ENCODE results near the gene HARS1. TPM values are rescaled to one million over a fixed set of nuclear protein-coding genes. Genes with fewer than 3 reads are reported as not detected.

HARS1 gene
- total RNA-seq, 1 donor from 2014 or later = 67.7 TPM

- Mint-ChIP-seq H3K9me3 (no peaks in the 10 kb centered on the region), H3K27ac (no peak overlapping the region), H3K4me3 (no peak overlapping the region), H3K4me1 (ENCODE audit: unreplicated experiment) (peaks cover 17% of the 10 kb centered on the region), H3K27me3 (no peaks in the 10 kb centered on the region), H3K36me3 (peaks cover 34% of the 10 kb centered on the region)
- TF ChIP-seq, protein P1, sequence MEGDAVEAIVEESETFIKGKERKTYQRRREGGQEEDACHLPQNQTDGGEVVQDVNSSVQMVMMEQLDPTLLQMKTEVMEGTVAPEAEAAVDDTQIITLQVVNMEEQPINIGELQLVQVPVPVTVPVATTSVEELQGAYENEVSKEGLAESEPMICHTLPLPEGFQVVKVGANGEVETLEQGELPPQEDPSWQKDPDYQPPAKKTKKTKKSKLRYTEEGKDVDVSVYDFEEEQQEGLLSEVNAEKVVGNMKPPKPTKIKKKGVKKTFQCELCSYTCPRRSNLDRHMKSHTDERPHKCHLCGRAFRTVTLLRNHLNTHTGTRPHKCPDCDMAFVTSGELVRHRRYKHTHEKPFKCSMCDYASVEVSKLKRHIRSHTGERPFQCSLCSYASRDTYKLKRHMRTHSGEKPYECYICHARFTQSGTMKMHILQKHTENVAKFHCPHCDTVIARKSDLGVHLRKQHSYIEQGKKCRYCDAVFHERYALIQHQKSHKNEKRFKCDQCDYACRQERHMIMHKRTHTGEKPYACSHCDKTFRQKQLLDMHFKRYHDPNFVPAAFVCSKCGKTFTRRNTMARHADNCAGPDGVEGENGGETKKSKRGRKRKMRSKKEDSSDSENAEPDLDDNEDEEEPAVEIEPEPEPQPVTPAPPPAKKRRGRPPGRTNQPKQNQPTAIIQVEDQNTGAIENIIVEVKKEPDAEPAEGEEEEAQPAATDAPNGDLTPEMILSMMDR (conservative IDR thresholded peaks at IDR 0.05) = no peak
- DNase-seq (ENCODE audit: extremely low spot score, unreplicated experiment) = no peak
Measured at GRCh38 chr5:140694276-140694675, 3.1 kb upstream of the HARS1 start.

DNA sequence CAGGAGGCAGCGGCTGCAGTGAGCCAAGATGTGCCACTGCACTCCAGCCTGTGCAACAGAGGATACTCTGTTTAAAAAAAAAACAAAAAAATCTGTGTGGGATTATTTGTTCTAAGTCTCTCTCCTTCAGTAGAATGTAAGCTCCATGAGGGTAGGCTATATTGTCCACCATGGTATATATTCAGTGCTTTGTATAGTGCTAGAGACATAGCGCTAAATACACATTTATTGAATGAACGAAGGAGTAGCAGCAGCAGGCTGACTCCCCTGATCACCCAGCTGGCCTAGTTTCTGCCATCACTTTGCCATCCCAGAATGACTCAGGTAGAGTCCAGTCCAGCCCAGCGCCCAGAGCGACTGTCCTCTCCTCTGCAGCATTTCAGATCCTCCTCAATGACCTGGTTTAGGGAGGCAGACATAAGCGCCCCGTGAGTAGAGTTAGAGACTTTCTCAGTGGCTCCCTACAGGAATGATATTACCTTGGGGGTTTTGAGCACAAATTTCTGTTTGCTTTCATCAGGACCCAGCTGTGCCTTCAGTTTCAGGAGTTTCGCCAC, 716 bp downstream of the HARS1 start:
- Mint-ChIP-seq H3K27ac (peak overlapping the region; percentile 95), H3K36me3 (peaks cover 10% of the 10 kb centered on the region), H3K4me3 (peak overlapping the region; percentile 98), H3K27me3 (no peaks in the 10 kb centered on the region), H3K4me1 (ENCODE audit: unreplicated experiment) (peaks cover 24% of the 10 kb centered on the region), H3K9me3 (no peaks in the 10 kb centered on the region)
- DNase-seq (ENCODE audit: extremely low spot score, unreplicated experiment) = no peak
- TF ChIP-seq, protein P1 (conservative IDR thresholded peaks at IDR 0.05) = no peak

GRCh38 chr5:140678993-140679392, 12.2 kb downstream of the HARS1 start:
- no peak for DNase-seq (ENCODE audit: extremely low spot score, unreplicated experiment)
- H3K27ac Mint-ChIP-seq = no peak overlapping the region
- TF ChIP-seq, protein P1 (conservative IDR thresholded peaks at IDR 0.05) = no peak
- no peaks in the 10 kb centered on the region for H3K4me1 Mint-ChIP-seq (ENCODE audit: unreplicated experiment)
- H3K27me3 Mint-ChIP-seq = no peaks in the 10 kb centered on the region
- peaks cover 8% of the 10 kb centered on the region for H3K36me3 Mint-ChIP-seq
- no peak overlapping the region for H3K4me3 Mint-ChIP-seq
- H3K9me3 Mint-ChIP-seq = no peaks in the 10 kb centered on the region

DNA sequence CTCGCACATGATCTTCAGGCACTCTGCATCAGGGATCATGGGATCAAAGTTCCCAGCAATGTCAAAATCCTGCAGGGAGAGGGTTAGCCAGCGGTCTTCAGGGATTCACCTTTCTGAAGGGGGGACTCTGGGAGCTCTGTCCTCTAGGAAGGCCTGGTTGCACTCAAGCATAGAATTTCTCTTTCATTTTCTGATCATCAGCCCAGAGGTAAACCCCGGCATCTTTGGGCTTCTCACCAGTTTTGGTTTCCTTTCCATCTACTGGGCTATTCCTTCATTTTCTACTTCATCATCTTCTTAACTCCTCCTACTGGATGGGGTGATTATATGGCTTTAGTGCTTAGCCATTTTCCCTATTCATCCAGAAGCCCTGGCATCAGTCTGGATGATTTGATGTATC, 13.2 kb downstream of the HARS1 start:
- Mint-ChIP-seq H3K27ac (no peak overlapping the region), H3K9me3 (no peaks in the 10 kb centered on the region), H3K36me3 (peaks cover 9% of the 10 kb centered on the region), H3K4me1 (ENCODE audit: unreplicated experiment) (no peaks in the 10 kb centered on the region), H3K27me3 (no peaks in the 10 kb centered on the region), H3K4me3 (no peak overlapping the region)
- TF ChIP-seq, protein P1 (conservative IDR thresholded peaks at IDR 0.05) = no peak
- no peak for DNase-seq (ENCODE audit: extremely low spot score, unreplicated experiment)

DNA sequence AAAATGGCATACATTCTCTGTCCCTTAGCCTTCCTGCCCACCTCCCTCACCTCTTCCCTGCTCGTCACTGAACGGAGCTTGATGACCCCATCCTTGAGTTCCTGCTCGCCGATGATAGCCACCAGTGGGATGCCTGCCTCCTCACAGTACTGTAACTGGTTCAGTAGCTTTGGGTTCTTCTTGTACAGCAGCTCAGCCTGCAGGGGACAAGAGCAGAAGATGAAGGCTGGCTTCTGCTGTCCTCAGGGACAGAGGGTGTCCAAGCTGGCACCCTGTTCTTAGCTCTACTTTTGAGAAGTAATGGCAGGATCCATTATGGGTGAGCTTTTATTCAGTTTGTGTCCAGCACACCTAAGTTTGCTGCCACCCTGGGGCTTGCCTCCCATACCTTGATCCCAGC, 16.5 kb downstream of the HARS1 start:
- Mint-ChIP-seq H3K4me3 (no peak overlapping the region), H3K36me3 (peaks cover 11% of the 10 kb centered on the region), H3K27me3 (no peaks in the 10 kb centered on the region), H3K4me1 (ENCODE audit: unreplicated experiment) (no peaks in the 10 kb centered on the region), H3K9me3 (no peaks in the 10 kb centered on the region), H3K27ac (no peak overlapping the region)
- TF ChIP-seq, protein P1 (conservative IDR thresholded peaks at IDR 0.05) = no peak
- DNase-seq (ENCODE audit: extremely low spot score, unreplicated experiment) = no peak

DNA sequence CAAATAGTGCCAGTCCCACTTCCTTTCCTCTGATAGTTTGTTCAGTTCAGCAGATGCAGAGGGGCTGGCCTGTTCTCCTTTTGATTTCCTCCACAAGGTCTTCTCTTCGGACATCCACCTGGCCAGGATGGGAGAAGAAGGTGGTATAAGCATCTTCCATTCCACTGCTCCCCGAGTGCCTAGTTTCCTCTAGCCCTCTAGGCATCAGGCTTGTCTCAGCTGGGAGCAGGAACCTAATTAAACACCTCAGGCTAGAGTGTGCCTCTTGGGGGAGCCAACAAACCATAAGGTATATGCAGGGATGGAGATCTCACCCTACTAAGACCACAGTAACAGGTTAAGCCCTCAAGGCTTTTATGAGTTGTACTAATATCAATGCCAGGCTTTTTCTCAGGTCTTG, 17.0 kb downstream of the HARS1 start:
- Mint-ChIP-seq H3K27me3 (no peaks in the 10 kb centered on the region), H3K4me1 (ENCODE audit: unreplicated experiment) (no peaks in the 10 kb centered on the region), H3K36me3 (peaks cover 11% of the 10 kb centered on the region), H3K9me3 (no peaks in the 10 kb centered on the region), H3K27ac (no peak overlapping the region), H3K4me3 (no peak overlapping the region)
- TF ChIP-seq, protein P1 (conservative IDR thresholded peaks at IDR 0.05) = no peak
- no peak for DNase-seq (ENCODE audit: extremely low spot score, unreplicated experiment)

Measured in type B pancreatic cell (in vitro differentiated cells).